HG02571 (cell line): ENCODE results near the gene CASZ1.

Experiments used
- ATAC-seq: cut with Tn5 transposase; IDR thresholded peaks from one replicate; pipeline ENCODE4 v1.9.1; 2021; ENCODE audit warnings: mild to moderate bottlenecking, moderate library complexity; ENCODE audit not compliant: unreplicated experiment

The CASZ1 gene

GRCh38 chr1:10795276-10796021, 997 bp downstream of the CASZ1 start:
- ATAC-seq, result no peak

- no peak for ATAC-seq
These were observed 1.6 kb downstream of the CASZ1 start for GRCh38 chr1:10794724-10795275.

- ATAC-seq, result no peak
These were observed 3.3 kb downstream of the CASZ1 start for GRCh38 chr1:10793129-10793651.

GRCh38 chr1:10791105-10791951, 5.1 kb downstream of the CASZ1 start:
- no peak for ATAC-seq

- no peak for ATAC-seq
These were observed 6.4 kb downstream of the CASZ1 start for GRCh38 chr1:10789803-10790702.

GRCh38 chr1:10789047-10789791, 7.2 kb downstream of the CASZ1 start:
- ATAC-seq, result no peak

- ATAC-seq, result no peak
These were observed 7.8 kb downstream of the CASZ1 start for GRCh38 chr1:10788592-10789006.

- ATAC-seq, result no peak
These were observed 9.2 kb downstream of the CASZ1 start for GRCh38 chr1:10787286-10787685.

GRCh38 chr1:10785728-10786638, 10.5 kb downstream of the CASZ1 start:
- ATAC-seq, result no peak

- ATAC-seq, result no peak
These were observed 11.3 kb downstream of the CASZ1 start for GRCh38 chr1:10784998-10785727.

- ATAC-seq, result no peak
These were observed 13.8 kb downstream of the CASZ1 start for GRCh38 chr1:10782491-10783244.

- ATAC-seq, result no peak
These were observed 15.3 kb downstream of the CASZ1 start for GRCh38 chr1:10781137-10781536.

GRCh38 chr1:10779841-10780240, 16.6 kb downstream of the CASZ1 start:
- no peak for ATAC-seq

- ATAC-seq, result no peak
These were observed 17.2 kb downstream of the CASZ1 start for GRCh38 chr1:10779201-10779600.

- ATAC-seq, result no peak
These were observed 17.8 kb downstream of the CASZ1 start for GRCh38 chr1:10778640-10779039.

GRCh38 chr1:10777749-10778574, 18.5 kb downstream of the CASZ1 start:
- ATAC-seq, result no peak
